Measurements from ENCODE around the gene MEOX2. TPM values are rescaled to one million over a fixed set of nuclear protein-coding genes. Genes with fewer than 3 reads are reported as not detected.

MEOX2 gene
- total RNA-seq, 1 experiment from 2014 or later = not detected

DNA sequence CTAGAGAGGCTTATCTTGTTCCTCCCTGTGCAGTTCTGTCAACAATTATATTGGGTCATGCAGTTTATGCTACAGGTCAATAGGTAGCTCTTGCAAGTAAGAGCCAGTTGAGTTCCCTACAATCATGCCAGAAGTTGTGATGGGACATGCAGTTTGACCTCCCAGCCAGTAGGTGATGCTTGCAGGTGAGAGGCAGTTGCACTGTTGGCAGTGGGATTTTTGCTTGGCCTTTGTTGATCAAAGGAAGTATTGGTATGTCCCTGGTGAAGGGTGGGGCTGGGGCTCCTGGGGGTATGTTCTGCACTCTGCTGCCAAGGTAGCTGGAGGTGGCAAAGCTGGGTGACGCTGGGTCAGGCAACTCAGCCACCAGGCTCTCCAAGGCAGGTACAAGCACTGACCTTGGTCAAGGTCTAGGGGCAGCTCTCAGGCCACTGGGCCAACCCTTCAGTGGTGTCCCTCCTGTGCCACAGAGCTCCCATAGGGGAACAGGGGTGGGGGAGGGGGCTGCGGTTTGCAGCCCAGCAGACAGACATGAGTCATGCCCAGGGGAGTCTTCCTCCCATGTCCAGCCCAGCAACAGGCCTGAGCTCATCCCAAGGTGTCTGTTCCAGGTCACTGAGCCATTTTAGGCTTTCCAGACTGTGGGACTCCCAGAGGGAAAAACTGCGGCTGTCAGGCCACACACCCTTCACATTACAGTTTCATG lies 43.3 kb downstream of the MEOX2 start:
- intact Hi-C loops (cut with micrococcal nuclease) = no loop called here
- CTCF ChIA-PET = interaction anchor here (0.6 kb wide), 1 partner anchor 150 kb away, joined by 3 read pairs; no protein-coding TSS in a partner anchor
- Mint-ChIP-seq H3K9me3 (ENCODE audit: unreplicated experiment) (no peaks in the 10 kb centered on the region), H3K27me3 (ENCODE audit: insufficient read depth, unreplicated experiment) (peaks cover 36% of the 10 kb centered on the region), H3K36me3 (ENCODE audit: insufficient read depth, unreplicated experiment) (no peaks in the 10 kb centered on the region), H3K27ac (ENCODE audit: low read depth, unreplicated experiment) (no peak overlapping the region), H3K4me3 (ENCODE audit: unreplicated experiment) (no peak overlapping the region), H3K4me1 (ENCODE audit: insufficient read depth, unreplicated experiment) (no peaks in the 10 kb centered on the region)
- TF ChIP-seq, protein P1, sequence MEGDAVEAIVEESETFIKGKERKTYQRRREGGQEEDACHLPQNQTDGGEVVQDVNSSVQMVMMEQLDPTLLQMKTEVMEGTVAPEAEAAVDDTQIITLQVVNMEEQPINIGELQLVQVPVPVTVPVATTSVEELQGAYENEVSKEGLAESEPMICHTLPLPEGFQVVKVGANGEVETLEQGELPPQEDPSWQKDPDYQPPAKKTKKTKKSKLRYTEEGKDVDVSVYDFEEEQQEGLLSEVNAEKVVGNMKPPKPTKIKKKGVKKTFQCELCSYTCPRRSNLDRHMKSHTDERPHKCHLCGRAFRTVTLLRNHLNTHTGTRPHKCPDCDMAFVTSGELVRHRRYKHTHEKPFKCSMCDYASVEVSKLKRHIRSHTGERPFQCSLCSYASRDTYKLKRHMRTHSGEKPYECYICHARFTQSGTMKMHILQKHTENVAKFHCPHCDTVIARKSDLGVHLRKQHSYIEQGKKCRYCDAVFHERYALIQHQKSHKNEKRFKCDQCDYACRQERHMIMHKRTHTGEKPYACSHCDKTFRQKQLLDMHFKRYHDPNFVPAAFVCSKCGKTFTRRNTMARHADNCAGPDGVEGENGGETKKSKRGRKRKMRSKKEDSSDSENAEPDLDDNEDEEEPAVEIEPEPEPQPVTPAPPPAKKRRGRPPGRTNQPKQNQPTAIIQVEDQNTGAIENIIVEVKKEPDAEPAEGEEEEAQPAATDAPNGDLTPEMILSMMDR (IDR thresholded peaks at IDR 0.05; ENCODE audit: unreplicated experiment) = no peak
- POLR2A ChIA-PET = interaction anchor here (0.6 kb wide), 1 partner anchor 23 kb away, joined by 3 read pairs; no protein-coding TSS in a partner anchor
- no TSS peak for BruUV-seq (replicated peaks)
- DNase-seq (ENCODE audit: unreplicated experiment) = peak; percentile 3

DNA sequence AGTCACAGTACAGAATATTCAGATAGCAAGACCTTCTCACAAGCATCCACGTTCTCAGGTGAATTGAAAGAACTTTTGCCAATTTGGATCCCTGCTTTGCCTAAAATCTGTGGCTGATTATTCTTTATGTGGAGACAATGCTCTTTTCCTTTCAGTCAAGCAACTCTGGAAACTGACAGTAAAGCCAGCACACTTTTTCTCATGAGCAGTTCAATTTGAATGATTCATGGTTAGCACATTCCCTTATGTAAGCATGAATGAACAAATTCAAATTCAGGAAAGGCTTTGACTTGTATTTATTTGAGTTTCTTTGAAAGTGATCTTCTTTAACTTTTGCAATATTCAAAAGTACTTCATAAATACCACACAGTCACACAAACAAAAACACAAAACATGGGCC lies 57.6 kb downstream of the MEOX2 start:
- BruUV-seq (replicated peaks) = no TSS peak
- H3K27me3 Mint-ChIP-seq (ENCODE audit: insufficient read depth, unreplicated experiment) = peaks cover 44% of the 10 kb centered on the region
- intact Hi-C loops (cut with micrococcal nuclease) = no loop called here
- no peaks in the 10 kb centered on the region for H3K36me3 Mint-ChIP-seq (ENCODE audit: insufficient read depth, unreplicated experiment)
- TF ChIP-seq, protein P1 (IDR thresholded peaks at IDR 0.05; ENCODE audit: unreplicated experiment) = no peak
- POLR2A ChIA-PET = no interaction called here
- CTCF ChIA-PET = no interaction called here
- no peak for DNase-seq (ENCODE audit: unreplicated experiment)
- H3K4me3 Mint-ChIP-seq (ENCODE audit: unreplicated experiment) = no peak overlapping the region
- H3K9me3 Mint-ChIP-seq (ENCODE audit: unreplicated experiment) = no peaks in the 10 kb centered on the region
- no peaks in the 10 kb centered on the region for H3K4me1 Mint-ChIP-seq (ENCODE audit: insufficient read depth, unreplicated experiment)
- H3K27ac Mint-ChIP-seq (ENCODE audit: low read depth, unreplicated experiment) = no peak overlapping the region

DNA sequence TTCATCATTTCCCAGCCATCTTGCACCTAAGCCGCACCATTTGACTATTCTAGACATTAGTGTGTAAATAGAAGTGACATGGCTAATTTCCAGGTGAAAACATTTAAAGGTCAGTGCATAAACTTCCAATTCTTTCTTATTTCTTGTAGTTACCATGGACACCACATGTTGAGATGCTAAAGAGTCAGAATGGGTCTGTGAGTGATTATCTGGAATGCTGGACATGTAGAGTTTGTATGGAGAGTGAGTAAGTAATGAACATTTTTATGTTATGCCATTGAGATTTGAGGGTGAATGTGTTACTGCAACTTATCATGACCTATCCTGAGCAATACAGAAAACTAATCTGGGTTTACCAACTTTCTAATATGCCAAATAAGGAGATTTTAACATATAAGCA lies 60.4 kb downstream of the MEOX2 start:
- Mint-ChIP-seq H3K9me3 (ENCODE audit: unreplicated experiment) (no peaks in the 10 kb centered on the region), H3K27ac (ENCODE audit: low read depth, unreplicated experiment) (no peak overlapping the region), H3K4me1 (ENCODE audit: insufficient read depth, unreplicated experiment) (no peaks in the 10 kb centered on the region), H3K36me3 (ENCODE audit: insufficient read depth, unreplicated experiment) (no peaks in the 10 kb centered on the region), H3K4me3 (ENCODE audit: unreplicated experiment) (no peak overlapping the region), H3K27me3 (ENCODE audit: insufficient read depth, unreplicated experiment) (peaks cover 29% of the 10 kb centered on the region)
- DNase-seq (ENCODE audit: unreplicated experiment) = no peak
- TF ChIP-seq, protein P1 (IDR thresholded peaks at IDR 0.05; ENCODE audit: unreplicated experiment) = no peak
- POLR2A ChIA-PET = no interaction called here
- CTCF ChIA-PET = no interaction called here
- BruUV-seq (replicated peaks) = no TSS peak
- intact Hi-C loops (cut with micrococcal nuclease) = no loop called here

DNA sequence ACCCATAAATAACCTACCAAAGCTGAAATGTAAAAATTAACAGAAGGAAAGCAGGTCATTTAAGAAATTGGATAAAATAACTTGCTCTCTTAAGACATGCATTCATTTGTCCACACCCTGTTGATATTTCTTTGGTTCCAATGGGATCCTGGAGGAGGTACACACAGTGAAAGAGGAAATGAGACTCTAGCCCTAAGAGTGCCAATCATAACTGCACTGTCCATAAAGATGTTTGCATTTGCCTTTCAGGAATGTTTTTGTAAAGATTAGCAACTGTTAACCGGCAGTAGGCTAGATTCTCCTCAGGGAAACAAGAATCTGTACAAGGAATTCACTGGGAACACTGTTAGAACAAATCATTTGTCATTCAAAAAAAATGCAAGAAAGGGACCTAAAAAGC lies 61.0 kb downstream of the MEOX2 start:
- no TSS peak for BruUV-seq (replicated peaks)
- no peak overlapping the region for H3K27ac Mint-ChIP-seq (ENCODE audit: low read depth, unreplicated experiment)
- H3K4me1 Mint-ChIP-seq (ENCODE audit: insufficient read depth, unreplicated experiment) = no peaks in the 10 kb centered on the region
- POLR2A ChIA-PET = no interaction called here
- intact Hi-C loops (cut with micrococcal nuclease) = no loop called here
- peaks cover 29% of the 10 kb centered on the region for H3K27me3 Mint-ChIP-seq (ENCODE audit: insufficient read depth, unreplicated experiment)
- no peaks in the 10 kb centered on the region for H3K36me3 Mint-ChIP-seq (ENCODE audit: insufficient read depth, unreplicated experiment)
- DNase-seq (ENCODE audit: unreplicated experiment) = no peak
- H3K4me3 Mint-ChIP-seq (ENCODE audit: unreplicated experiment) = no peak overlapping the region
- TF ChIP-seq, protein P1 (IDR thresholded peaks at IDR 0.05; ENCODE audit: unreplicated experiment) = no peak
- no peaks in the 10 kb centered on the region for H3K9me3 Mint-ChIP-seq (ENCODE audit: unreplicated experiment)
- CTCF ChIA-PET = no interaction called here
